Hindlimb muscle (tissue), 1 donor: ENCODE data around the gene TSPEAR. TPM values are rescaled to one million over a fixed set of nuclear protein-coding genes. Genes with fewer than 3 reads are reported as not detected.

Source experiments
- DNase-seq: peaks from one replicate; pipeline ENCODE4 v3.0.0-alpha.2; 2013
- polyA plus RNA-seq: library from polyadenylated mRNA; unstranded; fragments of 120-200 nt; gene quantifications from one replicate; pipeline ENCODE4 v1.2.1, GENCODE V29; 2013; ENCODE audit not compliant: insufficient read length

The TSPEAR gene
- polyA plus RNA-seq, 1 donor, result 0.14 TPM

GRCh38 chr21:44459712-44460440 is 251.5 kb downstream of the TSPEAR start:
- no peak for DNase-seq

- DNase-seq, result no peak
These were observed 252.2 kb downstream of the TSPEAR start for GRCh38 chr21:44458971-44459711.

- no peak for DNase-seq
These were observed 254.2 kb downstream of the TSPEAR start for GRCh38 chr21:44456915-44457736.

- no peak for DNase-seq
These were observed 255.0 kb downstream of the TSPEAR start for GRCh38 chr21:44456214-44456914.

GRCh38 chr21:44455524-44456213 is 255.7 kb downstream of the TSPEAR start:
- peak; percentile 16 for DNase-seq

- DNase-seq, result peak; percentile 63
These were observed 256.4 kb downstream of the TSPEAR start, which contains the start of gene LRRC3 for GRCh38 chr21:44454747-44455523. TSS of gene LRRC3 (plus strand) at chr21:44455510. CDS start at chr21:44456645, 1,135 bp downstream.

- no peak for DNase-seq
These were observed 257.3 kb downstream of the TSPEAR start for GRCh38 chr21:44454058-44454457.

GRCh38 chr21:44453120-44453519 is 258.3 kb downstream of the TSPEAR start:
- no peak for DNase-seq

- DNase-seq, result no peak
These were observed 260.4 kb downstream of the TSPEAR start for GRCh38 chr21:44450999-44451398.

GRCh38 chr21:44450402-44450801 is 261.0 kb downstream of the TSPEAR start:
- no peak for DNase-seq

GRCh38 chr21:44449473-44450363 is 261.7 kb downstream of the TSPEAR start:
- no peak for DNase-seq

- no peak for DNase-seq
These were observed 262.7 kb downstream of the TSPEAR start for GRCh38 chr21:44448651-44449131.

Other genes starting within 250 kb of the TSPEAR start
- not detected for gene KRTAP10-1, start 171.4 kb downstream of the TSPEAR start, polyA plus RNA-seq
- gene KRTAP10-2, start 160.1 kb downstream of the TSPEAR start, polyA plus RNA-seq, result not detected
- gene KRTAP10-3, start 152.8 kb downstream of the TSPEAR start, polyA plus RNA-seq, result not detected
- not detected for gene KRTAP10-4, start 137.8 kb downstream of the TSPEAR start, polyA plus RNA-seq
- gene KRTAP10-5, start 131.0 kb downstream of the TSPEAR start, polyA plus RNA-seq, result not detected
- not detected for gene KRTAP10-6, start 119.1 kb downstream of the TSPEAR start, polyA plus RNA-seq
- not detected for gene KRTAP10-7, start 111.0 kb downstream of the TSPEAR start, polyA plus RNA-seq
- not detected for gene KRTAP10-8, start 99.5 kb downstream of the TSPEAR start, polyA plus RNA-seq
- not detected for gene KRTAP10-9, start 84.5 kb downstream of the TSPEAR start, polyA plus RNA-seq
- not detected for gene KRTAP10-10, start 74.2 kb downstream of the TSPEAR start, polyA plus RNA-seq
- gene KRTAP10-11, start 65.2 kb downstream of the TSPEAR start, polyA plus RNA-seq, result not detected
- gene KRTAP12-4, start 56.9 kb downstream of the TSPEAR start, polyA plus RNA-seq, result not detected
- gene KRTAP12-3, start 53.6 kb downstream of the TSPEAR start, polyA plus RNA-seq, result not detected
- gene KRTAP12-2, start 44.6 kb downstream of the TSPEAR start, polyA plus RNA-seq, result not detected
- gene KRTAP12-1, start 29.4 kb downstream of the TSPEAR start, polyA plus RNA-seq, result not detected
- gene KRTAP10-12, start 14.4 kb downstream of the TSPEAR start, polyA plus RNA-seq, result not detected
- gene UBE2G2, start 90.2 kb upstream of the TSPEAR start, polyA plus RNA-seq, result 86.3 TPM
- 61.7 TPM for gene SUMO3, start 106.5 kb upstream of the TSPEAR start, polyA plus RNA-seq
- 131 TPM for gene PTTG1IP, start 162.1 kb upstream of the TSPEAR start, polyA plus RNA-seq
- 21.0 TPM for gene ITGB2, start 209.3 kb upstream of the TSPEAR start, polyA plus RNA-seq
- 21.2 TPM for gene SLX9, start 228.5 kb upstream of the TSPEAR start, polyA plus RNA-seq